A549 treated with AZD9567 at 1 μM for 4 hours (cell line): ENCODE data around the gene ADGRG4. TPM values are rescaled to one million over a fixed set of nuclear protein-coding genes. Genes with fewer than 3 reads are reported as not detected.

Source experiments
- total RNA-seq: library from RNA; stranded (reverse); fragments of 200-300 nt; extraction: Qiagen RNA extraction; gene quantifications from 5 replicates; pipeline ENCODE4 v1.2.3, GENCODE V29; 2022; ENCODE audit not compliant: insufficient read depth

ADGRG4 gene
- not detected in 5 replicates for total RNA-seq

DNA sequence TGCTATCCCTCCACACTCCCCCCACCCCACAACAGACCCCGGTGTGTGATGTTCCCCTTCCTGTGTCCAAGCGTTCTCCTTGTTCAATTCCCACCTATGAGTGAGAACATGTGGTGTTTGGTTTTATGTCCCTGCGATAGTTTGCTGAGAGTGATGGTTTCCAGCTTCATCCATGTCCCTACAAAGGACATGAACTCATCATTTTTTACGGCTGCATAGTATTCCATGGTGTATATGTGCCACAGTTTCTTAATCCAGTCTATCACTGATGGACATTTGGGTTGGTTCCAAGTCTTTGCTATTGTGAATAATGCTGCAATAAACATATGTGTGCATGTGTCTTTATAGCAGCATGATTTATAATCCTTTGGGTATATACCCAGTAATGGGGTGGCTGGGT, at the start of gene ADGRG4:
ADGRG4 (plus strand) TSS at position 243 of the 400 bp plus-strand sequence. CDS start 7,815 bp downstream, outside the sequence.

DNA sequence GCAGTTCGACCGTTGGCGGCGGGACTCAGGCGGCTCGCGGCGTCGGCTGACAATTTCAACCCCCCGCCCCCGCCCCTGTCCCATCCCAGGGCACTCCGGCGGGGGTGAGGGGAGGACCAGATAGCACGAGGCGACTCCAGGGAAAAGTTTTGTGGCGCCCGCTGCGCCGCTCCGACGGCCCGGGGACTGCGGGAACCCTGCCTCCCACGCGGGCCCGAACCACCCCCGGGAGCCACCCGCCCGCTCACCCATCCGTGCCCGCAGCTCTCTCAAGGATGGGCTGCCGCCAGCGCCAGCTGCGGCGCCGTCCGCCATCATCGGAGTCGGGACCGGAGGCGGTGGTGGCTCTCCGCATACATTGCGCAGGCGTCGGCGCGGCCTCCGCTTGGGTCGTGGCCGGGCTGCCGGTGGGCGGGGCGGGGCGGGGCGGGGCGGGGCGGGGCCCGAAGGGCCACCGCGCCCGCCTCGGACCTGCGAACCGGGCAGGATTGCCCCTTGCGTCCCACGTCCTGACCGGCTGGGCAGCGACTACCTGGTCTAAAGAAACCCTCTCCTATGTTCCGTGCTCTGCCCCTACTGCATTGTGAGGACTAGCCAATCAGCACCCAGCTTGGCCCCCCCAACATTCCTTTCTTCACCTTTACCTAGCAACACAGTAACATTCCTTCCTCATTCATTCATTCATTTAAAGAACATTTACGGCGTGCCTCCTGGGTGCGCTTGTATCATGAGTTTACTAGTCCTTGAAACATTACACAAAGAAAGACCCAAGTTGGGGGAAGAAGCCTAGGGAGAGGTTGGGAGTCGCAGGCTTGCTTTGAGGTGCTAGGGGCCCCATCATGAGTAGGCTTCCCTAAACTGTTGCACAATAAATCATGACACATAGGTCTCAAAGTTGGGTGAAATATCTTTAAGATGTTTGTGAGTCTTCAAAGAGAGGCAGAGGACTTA, 49.4 kb upstream of the ADGRG4 start, which contains the start of gene MAP7D3:
MAP7D3 (minus strand) TSS at position 360 of the 951 bp plus-strand sequence; CDS start at position 318, 42 bp downstream.

Other genes with a start within 250 kb of the ADGRG4 start
- 21.9 to 25.4 TPM (median 22.4 TPM) in 5 replicates for gene FHL1, start 153.4 kb upstream of the ADGRG4 start, total RNA-seq
- 11.6 to 14.7 TPM (median 13.3 TPM) in 5 replicates for gene MAP7D3, start 49.6 kb upstream of the ADGRG4 start, total RNA-seq
- not detected in 5 replicates for gene BRS3, start 187.0 kb downstream of the ADGRG4 start, total RNA-seq
- gene HTATSF1, start 196.6 kb downstream of the ADGRG4 start, total RNA-seq: 48.7 to 74.2 TPM (median 59.3 TPM) in 5 replicates
- not detected in 5 replicates for gene VGLL1, start 231.3 kb downstream of the ADGRG4 start, total RNA-seq